HEK293 (cell line): ENCODE data around the gene PHACTR1.

ENCODE experiments used
- CTCF ChIA-PET: fragments of 350-600 bp; formaldehyde crosslinking; extraction: SDS; loops from one replicate; lab custom pipeline; 2021; ENCODE audit warnings: antibody characterized with exemption; lab: Yijun Ruan, JAX
- POLR2A ChIA-PET: fragments of 300-600 bp; formaldehyde crosslinking; extraction: SDS; loops from one replicate; lab custom pipeline; 2020; ENCODE audit warnings: antibody characterized with exemption, inconsistent platforms; lab: Yijun Ruan, JAX
- H3K27ac ChIP-seq: fragments of 200-500 bp; sonication (Bioruptor generic); 2 replicates; pipeline ENCODE4 v1.5.1; 2014; ENCODE audit warnings: low read depth, low read length, control low read depth, inconsistent platforms; ENCODE audit errors: extremely low read depth
- H3K36me3 ChIP-seq, 2 experiments: fragments of 200-500 bp in 1 of 2; sonication (Bioruptor generic) in 1 of 2; 1 replicate in 1 of 2; 2 replicates in 1 of 2; pipeline ENCODE4 v1.5.1; 2014 to 2017; ENCODE audit warnings: inconsistent platforms in 2 of 2, low read length in 2 of 2; ENCODE audit not compliant: control insufficient read depth in 2 of 2, insufficient read depth in 1 of 2
- H3K4me1 ChIP-seq: fragments of 200-500 bp; sonication (Bioruptor generic); 2 replicates; pipeline ENCODE4 v1.5.1; 2014; ENCODE audit warnings: mild to moderate bottlenecking, low read length, inconsistent platforms; ENCODE audit not compliant: control insufficient read depth, insufficient read depth
- H3K4me3 ChIP-seq: 2 replicates; pipeline ENCODE4 v1.5.1; 2011; ENCODE audit warnings: low read depth, mild to moderate bottlenecking, control low read depth, low read length, moderate library complexity
- H3K9me3 ChIP-seq: fragments of 200-500 bp; sonication (Bioruptor generic); 2 replicates; pipeline ENCODE4 v1.5.1; 2014; ENCODE audit warnings: low read depth, low read length, inconsistent platforms; ENCODE audit not compliant: control insufficient read depth, insufficient read depth
- ATF2 ChIP-seq: fragments of 450-650 bp; formaldehyde crosslinking; IDR thresholded peaks from 2 replicates; pipeline ENCODE4 v1.5.1; 2016; ENCODE audit warnings: missing biosample characterization, missing genetic modification characterization, low read depth
- KLF7 ChIP-seq: fragments of 450-650 bp; formaldehyde crosslinking; IDR thresholded peaks from 2 replicates; pipeline ENCODE4 v1.5.1; 2016; ENCODE audit warnings: missing biosample characterization, missing genetic modification characterization, borderline replicate concordance
- KLF9 ChIP-seq: fragments of 450-650 bp; formaldehyde crosslinking; IDR thresholded peaks from 2 replicates; pipeline ENCODE4 v1.5.1; 2016; ENCODE audit warnings: missing biosample characterization, missing genetic modification characterization, low read depth
- PRDM1 ChIP-seq: fragments of 450-650 bp; formaldehyde crosslinking; IDR thresholded peaks from 2 replicates; pipeline ENCODE4; 2016; ENCODE audit warnings: missing biosample characterization, missing genetic modification characterization
- SALL2 ChIP-seq: fragments of 450-650 bp; formaldehyde crosslinking; IDR thresholded peaks from 2 replicates; pipeline ENCODE4 v1.5.0; 2017; ENCODE audit warnings: missing biosample characterization, mild to moderate bottlenecking, missing genetic modification characterization, borderline replicate concordance
- ZNF169 ChIP-seq: fragments of 450-650 bp; formaldehyde crosslinking; IDR thresholded peaks from 2 replicates; pipeline ENCODE4 v1.5.1; 2016; ENCODE audit warnings: missing biosample characterization, missing genetic modification characterization
- ZNF19 ChIP-seq: fragments of 450-650 bp; formaldehyde crosslinking; IDR thresholded peaks from 2 replicates; pipeline ENCODE4; 2016; ENCODE audit warnings: missing biosample characterization, missing genetic modification characterization, low read depth
- ZNF221 ChIP-seq: fragments of 450-650 bp; formaldehyde crosslinking; IDR thresholded peaks from 2 replicates; pipeline ENCODE4 v1.5.1; 2017; ENCODE audit warnings: missing biosample characterization, missing genetic modification characterization, borderline replicate concordance
- ZNF302 ChIP-seq: fragments of 450-650 bp; formaldehyde crosslinking; IDR thresholded peaks from 2 replicates; pipeline ENCODE4 v1.5.1; 2016; ENCODE audit warnings: missing biosample characterization, missing genetic modification characterization, low read depth
- ZNF341 ChIP-seq: fragments of 450-650 bp; formaldehyde crosslinking; IDR thresholded peaks from 2 replicates; pipeline ENCODE4; 2016; ENCODE audit warnings: low read depth, missing biosample characterization, missing genetic modification characterization
- ZNF416 ChIP-seq: fragments of 450-650 bp; formaldehyde crosslinking; IDR thresholded peaks from 2 replicates; pipeline ENCODE4 v1.5.1; 2016; ENCODE audit warnings: missing biosample characterization, missing genetic modification characterization
- ZNF449 ChIP-seq: fragments of 450-650 bp; formaldehyde crosslinking; IDR thresholded peaks from 2 replicates; pipeline ENCODE4 v1.5.1; 2017; ENCODE audit warnings: missing biosample characterization, mild to moderate bottlenecking, missing genetic modification characterization, moderate library complexity
- ZNF510 ChIP-seq: fragments of 450-650 bp; formaldehyde crosslinking; IDR thresholded peaks from 2 replicates; pipeline ENCODE4 v1.5.1; 2018; ENCODE audit warnings: mild to moderate bottlenecking, missing genetic modification characterization, missing biosample characterization; ENCODE audit not compliant: insufficient replicate concordance
- ZNF514 ChIP-seq: fragments of 450-650 bp; formaldehyde crosslinking; IDR thresholded peaks from 2 replicates; pipeline ENCODE4 v1.5.1; 2016; ENCODE audit warnings: missing biosample characterization, missing genetic modification characterization
- ZNF530 ChIP-seq: fragments of 450-650 bp; formaldehyde crosslinking; IDR thresholded peaks from 2 replicates; pipeline ENCODE4 v1.5.1; 2016; ENCODE audit warnings: low read depth, missing biosample characterization, missing genetic modification characterization
- ZNF571 ChIP-seq: fragments of 450-650 bp; formaldehyde crosslinking; IDR thresholded peaks from 2 replicates; pipeline ENCODE4 v1.5.0; 2017; ENCODE audit warnings: missing biosample characterization, missing genetic modification characterization
- ZNF629 ChIP-seq: fragments of 450-650 bp; formaldehyde crosslinking; IDR thresholded peaks from 2 replicates; pipeline ENCODE4 v1.5.1; 2017; ENCODE audit warnings: missing biosample characterization, missing genetic modification characterization
- ZNF664 ChIP-seq: fragments of 450-650 bp; formaldehyde crosslinking; IDR thresholded peaks from 2 replicates; pipeline ENCODE4 v1.5.1; 2016; ENCODE audit warnings: missing biosample characterization, missing genetic modification characterization
- TF ChIP-seq, protein P1 (sequence below): fragments of 450-650 bp; formaldehyde crosslinking; IDR thresholded peaks from 2 replicates; pipeline ENCODE4 v1.5.1; 2016; ENCODE audit warnings: missing biosample characterization, missing genetic modification characterization

Gene PHACTR1

DNA sequence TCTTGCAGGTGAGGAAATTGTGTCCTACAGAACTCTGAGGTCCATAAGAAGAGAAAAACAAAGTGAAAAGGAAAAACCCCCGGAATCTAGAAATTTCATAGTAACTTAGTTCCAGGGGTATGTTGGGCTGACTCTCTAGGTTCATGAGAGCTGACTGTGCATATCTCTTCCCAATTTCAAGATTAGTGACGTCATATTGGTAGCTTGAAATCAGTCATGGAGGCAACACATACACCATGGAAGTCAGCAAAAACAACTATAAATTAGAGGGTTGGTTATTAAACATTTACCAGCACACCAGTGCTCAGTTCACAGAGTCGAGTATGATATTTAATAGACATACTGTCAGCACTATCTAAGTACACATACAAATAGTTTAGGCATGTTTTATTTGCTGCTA lies 49.8 kb downstream of the PHACTR1 start:
- Histone ChIP-seq H3K4me1 (no peaks in the 10 kb centered on the region), H3K27ac (no peak overlapping the region), H3K36me3 (no peaks in the 10 kb centered on the region), H3K9me3 (no peaks in the 10 kb centered on the region), H3K4me3 (no peak overlapping the region)
- no peak for TF ChIP-seq ZNF416
- no peak for TF ChIP-seq ZNF629 (tag by site-specific recombination)
- TF ChIP-seq ATF2 (tag by site-specific recombination), result peak; percentile 61; the same call in 1 of the 2 replicates
- CTCF ChIA-PET, result no interaction called here
- POLR2A ChIA-PET, result no interaction called here

DNA sequence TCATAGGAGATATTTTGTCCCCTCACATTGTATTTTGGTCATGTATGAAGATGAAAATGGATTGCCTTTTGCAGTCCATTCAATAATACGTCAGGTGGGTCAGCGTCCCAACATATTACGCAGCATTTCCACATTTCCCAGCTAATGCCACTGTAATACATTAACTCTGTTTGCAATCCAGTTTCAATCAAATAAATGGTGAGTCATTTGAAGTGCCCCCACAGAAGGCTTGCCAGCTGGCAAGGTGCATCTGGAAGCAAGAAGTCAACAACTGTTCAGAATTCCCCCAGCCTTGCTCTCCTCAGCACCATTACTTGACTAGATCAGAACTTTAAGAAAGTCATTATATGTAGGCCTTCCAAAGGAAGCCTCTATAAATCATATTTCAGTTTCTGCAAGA lies 50.4 kb downstream of the PHACTR1 start:
- POLR2A ChIA-PET, result no interaction called here
- Histone ChIP-seq H3K4me3 (no peak overlapping the region), H3K9me3 (no peaks in the 10 kb centered on the region), H3K4me1 (no peaks in the 10 kb centered on the region), H3K36me3 (no peaks in the 10 kb centered on the region), H3K27ac (no peak overlapping the region)
- CTCF ChIA-PET, result no interaction called here
- no peak for TF ChIP-seq ZNF514 (tag by site-specific recombination)
- no peak for TF ChIP-seq ZNF664 (tag by site-specific recombination)
- no peak for TF ChIP-seq KLF7 (tag by site-specific recombination)
- no peak for TF ChIP-seq ZNF510 (tag by site-specific recombination)
- TF ChIP-seq, protein P1, sequence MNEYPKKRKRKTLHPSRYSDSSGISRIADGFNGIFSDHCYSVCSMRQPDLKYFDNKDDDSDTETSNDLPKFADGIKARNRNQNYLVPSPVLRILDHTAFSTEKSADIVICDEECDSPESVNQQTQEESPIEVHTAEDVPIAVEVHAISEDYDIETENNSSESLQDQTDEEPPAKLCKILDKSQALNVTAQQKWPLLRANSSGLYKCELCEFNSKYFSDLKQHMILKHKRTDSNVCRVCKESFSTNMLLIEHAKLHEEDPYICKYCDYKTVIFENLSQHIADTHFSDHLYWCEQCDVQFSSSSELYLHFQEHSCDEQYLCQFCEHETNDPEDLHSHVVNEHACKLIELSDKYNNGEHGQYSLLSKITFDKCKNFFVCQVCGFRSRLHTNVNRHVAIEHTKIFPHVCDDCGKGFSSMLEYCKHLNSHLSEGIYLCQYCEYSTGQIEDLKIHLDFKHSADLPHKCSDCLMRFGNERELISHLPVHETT (tag by site-specific recombination), result no peak
- TF ChIP-seq ZNF571, result no peak
- no peak for TF ChIP-seq ZNF169 (tag by site-specific recombination)
- no peak for TF ChIP-seq ATF2 (tag by site-specific recombination)
- no peak for TF ChIP-seq PRDM1 (tag by site-specific recombination)
- no peak for TF ChIP-seq ZNF449 (tag by site-specific recombination)
- TF ChIP-seq ZNF302 (tag by site-specific recombination), result no peak
- no peak for TF ChIP-seq ZNF341 (tag by site-specific recombination)
- no peak for TF ChIP-seq ZNF221 (tag by site-specific recombination)
- no peak for TF ChIP-seq SALL2 (tag by site-specific recombination)
- no peak for TF ChIP-seq ZNF19 (tag by site-specific recombination)
- no peak for TF ChIP-seq KLF9
- TF ChIP-seq ZNF530, result no peak
